IgD-negative memory B cell (primary cell): Measurements from ENCODE around the gene KERA. TPM values are rescaled to one million over a fixed set of nuclear protein-coding genes. Genes with fewer than 3 reads are reported as not detected.

ENCODE experiments used
- H3K27ac Mint-ChIP-seq, 3 donors: one replicate each; pipeline ENCODE4 v1.8.0; 2020 to 2022; ENCODE audit warnings: mild to moderate bottlenecking in 3 of 3, mixed read lengths in 3 of 3, moderate library complexity in 1 of 3
- H3K27me3 Mint-ChIP-seq: one replicate; pipeline ENCODE4 v1.8.0; 2021; ENCODE audit warnings: mixed read lengths
- H3K36me3 Mint-ChIP-seq: one replicate; pipeline ENCODE4 v1.8.0; 2020; ENCODE audit warnings: mild to moderate bottlenecking, mixed read lengths
- H3K4me1 Mint-ChIP-seq, 3 donors: one replicate each; pipeline ENCODE4 v1.8.0; 2020 to 2022; ENCODE audit warnings: mixed read lengths in 3 of 3, mild to moderate bottlenecking in 1 of 3
- H3K4me3 Mint-ChIP-seq, 4 donors: one replicate each; pipeline ENCODE4 v1.8.0; 2020 to 2022; ENCODE audit warnings: mild to moderate bottlenecking in 4 of 4, mixed read lengths in 4 of 4, moderate library complexity in 3 of 4
- H3K9me3 Mint-ChIP-seq, 3 donors: one replicate each; pipeline ENCODE4 v1.8.0; 2020 to 2021; ENCODE audit warnings: mixed read lengths in 3 of 3, mild to moderate bottlenecking in 1 of 3
- polyA plus RNA-seq: library from polyadenylated mRNA; unstranded; fragments of 300-500 nt; fragmentation: Illumina TruSeq; gene quantifications from one replicate; pipeline ENCODE4 v1.2.3, GENCODE V29; 2021

The KERA gene
- polyA plus RNA-seq = not detected

GRCh38 chr12:91057368-91058165 lies at the start of gene KERA:
Gene KERA, minus strand, starts transcription at chr12:91058024. Its CDS starts 1,743 bp downstream, at chr12:91056281.
- no peaks in the 10 kb centered on the region for H3K27me3 Mint-ChIP-seq
- no peaks in the 10 kb centered on the region for H3K4me1 Mint-ChIP-seq
- no peak within 1 kb of the TSS for H3K4me3 Mint-ChIP-seq
- H3K36me3 Mint-ChIP-seq = no peaks in the 10 kb centered on the region
- H3K27ac Mint-ChIP-seq = no peak within 1 kb of the TSS
- H3K9me3 Mint-ChIP-seq = peaks cover 0 to 2% (median 0%) of the 10 kb centered on the region in 3 donors

GRCh38 chr12:91106283-91106682 lies 48.5 kb upstream of the KERA start:
- Mint-ChIP-seq H3K9me3 (no peaks in the 10 kb centered on the region), H3K27me3 (peaks cover 2% of the 10 kb centered on the region), H3K4me1 (peaks cover 0 to 1% (median 0%) of the 10 kb centered on the region in 3 donors), H3K36me3 (no peaks in the 10 kb centered on the region), H3K27ac (no peak overlapping the region), H3K4me3 (no peak overlapping the region)

DNA sequence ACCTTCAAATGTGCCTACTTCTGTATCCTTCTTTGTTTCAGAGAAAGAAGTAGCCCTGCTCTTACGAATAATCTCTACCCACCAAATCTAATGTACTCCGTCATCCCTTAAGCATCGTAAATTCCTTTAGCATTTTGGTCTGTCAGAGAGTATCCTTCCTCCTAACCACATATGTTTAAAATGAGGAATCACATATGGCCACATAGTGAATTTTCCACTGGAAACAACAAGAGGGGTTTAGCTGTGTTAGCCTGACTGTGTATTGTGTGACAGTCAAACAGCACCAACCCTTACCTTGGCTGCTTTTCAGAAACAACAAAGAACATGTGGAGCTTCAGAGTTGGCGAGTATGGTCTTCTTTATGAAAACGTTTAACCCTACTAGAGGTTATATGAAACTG lies 48.0 kb upstream of the KERA start:
- H3K27ac Mint-ChIP-seq = no peak overlapping the region
- H3K9me3 Mint-ChIP-seq = no peaks in the 10 kb centered on the region
- peaks cover 2% of the 10 kb centered on the region for H3K27me3 Mint-ChIP-seq
- no peak overlapping the region for H3K4me3 Mint-ChIP-seq
- H3K36me3 Mint-ChIP-seq = no peaks in the 10 kb centered on the region
- peaks cover 0 to 1% (median 0%) of the 10 kb centered on the region in 3 donors for H3K4me1 Mint-ChIP-seq

- Mint-ChIP-seq H3K27ac (no peak overlapping the region), H3K36me3 (no peaks in the 10 kb centered on the region), H3K9me3 (no peaks in the 10 kb centered on the region), H3K4me3 (no peak overlapping the region), H3K4me1 (peaks cover 0 to 1% (median 0%) of the 10 kb centered on the region in 3 donors), H3K27me3 (peaks cover 2% of the 10 kb centered on the region)
These were observed 47.1 kb upstream of the KERA start for GRCh38 chr12:91104812-91105466.

GRCh38 chr12:91103624-91104023 lies 45.8 kb upstream of the KERA start:
- no peak overlapping the region for H3K27ac Mint-ChIP-seq
- peaks cover 0 to 1% (median 0%) of the 10 kb centered on the region in 3 donors for H3K4me1 Mint-ChIP-seq
- no peaks in the 10 kb centered on the region for H3K9me3 Mint-ChIP-seq
- peaks cover 2% of the 10 kb centered on the region for H3K27me3 Mint-ChIP-seq
- H3K4me3 Mint-ChIP-seq = no peak overlapping the region
- no peaks in the 10 kb centered on the region for H3K36me3 Mint-ChIP-seq

- no peak overlapping the region for H3K27ac Mint-ChIP-seq
- peaks cover 0 to 1% (median 0%) of the 10 kb centered on the region in 3 donors for H3K4me1 Mint-ChIP-seq
- no peak overlapping the region for H3K4me3 Mint-ChIP-seq
- H3K9me3 Mint-ChIP-seq = no peaks in the 10 kb centered on the region
- no peaks in the 10 kb centered on the region for H3K36me3 Mint-ChIP-seq
- peaks cover 2% of the 10 kb centered on the region for H3K27me3 Mint-ChIP-seq
These were observed 45.3 kb upstream of the KERA start for GRCh38 chr12:91103101-91103500.

GRCh38 chr12:91100906-91101305 lies 43.1 kb upstream of the KERA start:
- no peaks in the 10 kb centered on the region for H3K9me3 Mint-ChIP-seq
- no peaks in the 10 kb centered on the region for H3K4me1 Mint-ChIP-seq
- H3K4me3 Mint-ChIP-seq = no peak overlapping the region
- H3K36me3 Mint-ChIP-seq = no peaks in the 10 kb centered on the region
- H3K27ac Mint-ChIP-seq = no peak overlapping the region
- H3K27me3 Mint-ChIP-seq = no peaks in the 10 kb centered on the region

GRCh38 chr12:91099836-91100235 lies 42.0 kb upstream of the KERA start:
- H3K9me3 Mint-ChIP-seq = no peaks in the 10 kb centered on the region
- no peaks in the 10 kb centered on the region for H3K27me3 Mint-ChIP-seq
- no peaks in the 10 kb centered on the region for H3K4me1 Mint-ChIP-seq
- no peak overlapping the region for H3K27ac Mint-ChIP-seq
- H3K4me3 Mint-ChIP-seq = no peak overlapping the region
- H3K36me3 Mint-ChIP-seq = no peaks in the 10 kb centered on the region

GRCh38 chr12:91099341-91099740 lies 41.5 kb upstream of the KERA start:
- Mint-ChIP-seq H3K27me3 (no peaks in the 10 kb centered on the region), H3K4me1 (no peaks in the 10 kb centered on the region), H3K4me3 (no peak overlapping the region), H3K9me3 (no peaks in the 10 kb centered on the region), H3K27ac (no peak overlapping the region), H3K36me3 (no peaks in the 10 kb centered on the region)

GRCh38 chr12:91098941-91099340 lies 41.1 kb upstream of the KERA start:
- no peaks in the 10 kb centered on the region for H3K36me3 Mint-ChIP-seq
- no peaks in the 10 kb centered on the region for H3K27me3 Mint-ChIP-seq
- H3K27ac Mint-ChIP-seq = no peak overlapping the region

GRCh38 chr12:91098461-91098860 lies 40.6 kb upstream of the KERA start:
- Mint-ChIP-seq H3K27me3 (no peaks in the 10 kb centered on the region), H3K4me1 (no peaks in the 10 kb centered on the region), H3K27ac (no peak overlapping the region), H3K9me3 (no peaks in the 10 kb centered on the region), H3K36me3 (no peaks in the 10 kb centered on the region), H3K4me3 (no peak overlapping the region)

More at GRCh38 chr12:91098941-91099340, 41.1 kb upstream of the KERA start:
- Mint-ChIP-seq H3K4me1 (no peaks in the 10 kb centered on the region), H3K9me3 (no peaks in the 10 kb centered on the region), H3K4me3 (no peak overlapping the region)

- Mint-ChIP-seq H3K36me3 (no peaks in the 10 kb centered on the region), H3K4me3 (no peak overlapping the region), H3K9me3 (peaks cover 0 to 6% (median under 1%) of the 10 kb centered on the region in 3 donors), H3K4me1 (no peaks in the 10 kb centered on the region), H3K27me3 (peaks cover 1% of the 10 kb centered on the region), H3K27ac (no peak overlapping the region)
These were observed 37.1 kb upstream of the KERA start for GRCh38 chr12:91094957-91095356.

GRCh38 chr12:91094032-91094662 lies 36.3 kb upstream of the KERA start:
- Mint-ChIP-seq H3K27me3 (peaks cover 1% of the 10 kb centered on the region), H3K4me1 (no peaks in the 10 kb centered on the region), H3K9me3 (peaks cover 2 to 9% (median 4%) of the 10 kb centered on the region in 3 donors), H3K4me3 (no peak overlapping the region), H3K36me3 (no peaks in the 10 kb centered on the region), H3K27ac (no peak overlapping the region)

DNA sequence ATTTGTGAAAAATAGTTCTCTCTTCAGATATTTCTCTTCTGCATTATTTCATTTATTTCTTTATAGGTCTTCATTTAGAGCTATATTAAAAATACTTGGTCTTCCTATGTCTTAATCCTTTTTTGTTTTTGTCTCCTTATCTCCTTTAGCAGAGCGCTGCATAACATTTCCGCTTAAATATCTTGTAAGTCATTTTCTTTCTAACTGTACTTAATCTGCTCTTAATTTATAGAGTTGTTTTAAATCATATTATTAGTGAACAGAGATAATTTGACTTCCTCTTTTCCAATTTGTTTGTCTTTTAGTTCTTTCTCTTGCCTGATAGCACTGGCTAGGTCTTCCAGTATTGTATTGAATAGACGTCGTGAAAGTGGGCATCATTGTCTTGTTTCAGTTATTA lies 35.5 kb upstream of the KERA start:
- Mint-ChIP-seq H3K9me3 (peaks cover 2 to 13% (median 9%) of the 10 kb centered on the region in 3 donors), H3K4me1 (no peaks in the 10 kb centered on the region), H3K36me3 (no peaks in the 10 kb centered on the region), H3K27me3 (peaks cover 1% of the 10 kb centered on the region), H3K27ac (no peak overlapping the region), H3K4me3 (no peak overlapping the region)

DNA sequence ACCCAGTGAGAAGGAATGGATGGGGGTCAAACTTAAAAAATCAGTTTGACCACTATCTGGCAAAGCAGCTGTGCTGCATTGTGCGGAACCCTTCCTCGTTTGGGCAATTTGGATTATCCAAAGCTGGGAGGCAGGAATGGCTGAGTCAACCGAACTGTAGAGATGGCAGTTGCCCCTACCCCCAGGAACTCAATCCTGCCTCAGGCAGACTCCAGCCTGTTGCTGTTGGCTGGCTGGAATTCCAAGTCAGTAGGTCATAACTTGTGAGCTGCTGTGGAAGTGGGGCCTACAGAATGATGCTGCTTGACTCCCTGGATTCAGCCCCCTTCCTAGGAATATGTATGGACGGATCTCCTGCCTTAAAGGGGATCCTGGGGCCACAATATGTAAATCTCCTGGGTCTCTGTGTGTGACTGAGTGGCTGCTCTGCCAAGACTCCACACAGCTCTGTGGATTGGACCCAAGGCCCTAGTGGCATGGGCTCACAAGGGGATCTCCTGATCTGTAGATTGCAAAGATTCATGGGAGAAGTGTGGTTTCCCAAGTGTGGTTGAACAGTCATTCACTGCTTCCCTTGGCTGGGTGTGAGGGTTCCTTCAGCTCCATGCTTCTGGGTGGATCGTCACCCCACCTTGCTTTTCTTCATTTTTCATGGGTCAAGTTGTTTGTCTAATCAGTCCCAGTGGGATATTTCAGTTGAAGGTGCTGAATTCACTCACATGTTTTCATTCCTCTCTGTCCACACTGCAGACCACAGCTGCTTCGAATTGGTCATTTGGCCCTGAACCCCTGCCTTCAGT lies 34.3 kb upstream of the KERA start:
- Mint-ChIP-seq H3K36me3 (no peaks in the 10 kb centered on the region), H3K9me3 (peaks cover 2 to 17% (median 9%) of the 10 kb centered on the region in 3 donors), H3K4me1 (no peaks in the 10 kb centered on the region), H3K4me3 (no peak overlapping the region), H3K27me3 (peaks cover 1% of the 10 kb centered on the region), H3K27ac (no peak overlapping the region)
